Activated B cell treated with CpG ODN at 0.5 μM for 24 hours (primary cell): ENCODE results near the gene STK11IP. TPM values are rescaled to one million over a fixed set of nuclear protein-coding genes. Genes with fewer than 3 reads are reported as not detected.

Experiments
- ATAC-seq: fragments of 200-7000 bp; cut with Tn5 transposase; one replicate; pipeline ENCODE4 v1.10.0; 2021; ENCODE audit warnings: low read depth, mild to moderate bottlenecking, moderate library complexity
- CTCF ChIA-PET: fragments of 350-600 bp; sonication (Branson Sonifier 250); formaldehyde crosslinking; loops from one replicate; lab custom pipeline; 2021; ENCODE audit warnings: antibody characterized with exemption; lab: Charles Lee
- POLR2A ChIA-PET: fragments of 350-600 bp; sonication (Branson Sonifier 250); formaldehyde crosslinking; loops from one replicate; lab custom pipeline; 2021; ENCODE audit warnings: antibody characterized with exemption; lab: Charles Lee
- DNase-seq: peaks from one replicate; pipeline ENCODE4 v3.0.0; 2022
- H3K27ac Mint-ChIP-seq: one replicate; pipeline ENCODE4 v1.8.0; 2020; ENCODE audit warnings: mixed read lengths
- H3K27me3 Mint-ChIP-seq: one replicate; pipeline ENCODE4 v1.8.0; 2021; ENCODE audit warnings: mixed read lengths
- H3K36me3 Mint-ChIP-seq: one replicate; pipeline ENCODE4 v1.8.0; 2021; ENCODE audit warnings: low read depth, mixed read lengths
- H3K4me1 Mint-ChIP-seq: one replicate; pipeline ENCODE4 v1.8.0; 2021; ENCODE audit warnings: mixed read lengths
- H3K4me3 Mint-ChIP-seq: one replicate; pipeline ENCODE4 v1.8.0; 2020; ENCODE audit warnings: mild to moderate bottlenecking, mixed read lengths
- H3K9me3 Mint-ChIP-seq: one replicate; pipeline ENCODE4 v1.8.0; 2020; ENCODE audit warnings: mixed read lengths
- intact Hi-C: fragments of 100-400 bp; cut with micrococcal nuclease; formaldehyde crosslinking; loops from one replicate; pipeline ENCODE4 v1.15.1; 2024
- total RNA-seq: library from RNA; stranded (reverse); gene quantifications from 2 replicates; pipeline ENCODE4 v1.2.3, GENCODE V29; 2022
- TF ChIP-seq, protein P1 (sequence below): fragments of 200-600 bp; IDR thresholded peaks from one replicate; pipeline ENCODE4 v1.8.0; 2022; ENCODE audit warnings: antibody characterized with exemption, mild to moderate bottlenecking

STK11IP gene
- total RNA-seq, 1 donor from 2014 or later: 53.6 TPM

DNA sequence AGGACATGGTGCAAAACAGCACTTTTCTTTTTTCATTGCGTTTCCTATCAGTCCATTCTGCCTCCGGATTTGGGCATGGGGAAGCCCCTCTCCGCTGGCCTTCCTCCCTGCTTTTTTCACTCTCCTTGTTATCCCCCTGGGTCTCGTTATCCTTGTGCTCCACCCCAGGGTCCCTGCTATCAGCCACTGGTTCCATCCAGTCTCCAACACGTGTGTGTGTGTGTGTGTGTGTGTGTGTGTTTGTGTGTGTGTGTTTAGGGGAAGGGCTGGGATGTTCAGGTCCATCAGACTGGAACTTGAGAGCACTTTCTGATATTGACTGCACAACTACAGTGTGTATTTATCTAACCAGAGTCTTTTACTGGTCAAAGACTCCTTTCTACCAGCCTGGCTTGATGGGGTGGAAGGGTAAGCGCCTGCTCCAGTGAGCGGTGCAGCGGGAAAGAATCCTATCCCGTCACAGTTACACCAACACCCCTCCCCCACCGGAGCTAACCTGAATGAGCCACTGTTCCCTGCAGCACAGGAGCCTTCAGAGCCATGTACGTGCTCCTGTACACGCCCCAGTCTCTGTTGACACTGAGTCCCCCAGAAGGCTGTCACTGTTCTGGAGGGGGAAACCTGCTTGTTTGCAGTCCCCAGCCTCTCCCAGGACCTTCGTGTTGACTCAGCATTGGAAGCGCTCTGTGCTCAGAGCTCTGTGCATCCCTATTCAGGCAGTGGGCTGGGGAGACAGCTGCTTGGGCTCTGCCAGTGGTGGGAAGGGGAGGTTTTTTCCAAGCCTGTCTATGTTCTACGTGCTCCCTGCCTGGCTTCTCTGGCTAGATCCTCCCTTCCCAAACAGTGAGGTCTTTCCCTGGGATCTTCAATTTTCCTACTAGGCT, 20.9 kb upstream of the STK11IP start:
- intact Hi-C loops: no loop called here
- H3K27me3 Mint-ChIP-seq: peaks cover 40% of the 10 kb centered on the region
- CTCF ChIA-PET: no interaction called here
- no peak overlapping the region for H3K4me3 Mint-ChIP-seq
- TF ChIP-seq, protein P1, sequence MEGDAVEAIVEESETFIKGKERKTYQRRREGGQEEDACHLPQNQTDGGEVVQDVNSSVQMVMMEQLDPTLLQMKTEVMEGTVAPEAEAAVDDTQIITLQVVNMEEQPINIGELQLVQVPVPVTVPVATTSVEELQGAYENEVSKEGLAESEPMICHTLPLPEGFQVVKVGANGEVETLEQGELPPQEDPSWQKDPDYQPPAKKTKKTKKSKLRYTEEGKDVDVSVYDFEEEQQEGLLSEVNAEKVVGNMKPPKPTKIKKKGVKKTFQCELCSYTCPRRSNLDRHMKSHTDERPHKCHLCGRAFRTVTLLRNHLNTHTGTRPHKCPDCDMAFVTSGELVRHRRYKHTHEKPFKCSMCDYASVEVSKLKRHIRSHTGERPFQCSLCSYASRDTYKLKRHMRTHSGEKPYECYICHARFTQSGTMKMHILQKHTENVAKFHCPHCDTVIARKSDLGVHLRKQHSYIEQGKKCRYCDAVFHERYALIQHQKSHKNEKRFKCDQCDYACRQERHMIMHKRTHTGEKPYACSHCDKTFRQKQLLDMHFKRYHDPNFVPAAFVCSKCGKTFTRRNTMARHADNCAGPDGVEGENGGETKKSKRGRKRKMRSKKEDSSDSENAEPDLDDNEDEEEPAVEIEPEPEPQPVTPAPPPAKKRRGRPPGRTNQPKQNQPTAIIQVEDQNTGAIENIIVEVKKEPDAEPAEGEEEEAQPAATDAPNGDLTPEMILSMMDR: no peak
- ATAC-seq (no peak), DNase-seq (no peak)
- POLR2A ChIA-PET: no interaction called here
- H3K9me3 Mint-ChIP-seq: no peaks in the 10 kb centered on the region
- H3K27ac Mint-ChIP-seq: no peak overlapping the region
- no peaks in the 10 kb centered on the region for H3K36me3 Mint-ChIP-seq
- H3K4me1 Mint-ChIP-seq: no peaks in the 10 kb centered on the region

- no peak overlapping the region for H3K27ac Mint-ChIP-seq
- peaks cover 29% of the 10 kb centered on the region for H3K27me3 Mint-ChIP-seq
- ChIA-PET POLR2A (no interaction called here), CTCF (no interaction called here)
- no peaks in the 10 kb centered on the region for H3K4me1 Mint-ChIP-seq
- no peak for ATAC-seq
- DNase-seq: no peak
- intact Hi-C loops: no loop called here
- no peaks in the 10 kb centered on the region for H3K9me3 Mint-ChIP-seq
- no peaks in the 10 kb centered on the region for H3K36me3 Mint-ChIP-seq
- TF ChIP-seq, protein P1: no peak
- H3K4me3 Mint-ChIP-seq: no peak overlapping the region
These were observed 18.6 kb upstream of the STK11IP start for GRCh38 chr2:219578811-219579613.

- Mint-ChIP-seq H3K27me3 (peaks cover 28% of the 10 kb centered on the region), H3K4me3 (no peak overlapping the region), H3K36me3 (no peaks in the 10 kb centered on the region), H3K9me3 (no peaks in the 10 kb centered on the region), H3K4me1 (no peaks in the 10 kb centered on the region), H3K27ac (no peak overlapping the region)
- TF ChIP-seq, protein P1: no peak
- intact Hi-C loops: no loop called here
- CTCF ChIA-PET: no interaction called here
- DNase-seq (no peak), ATAC-seq (no peak)
- POLR2A ChIA-PET: interaction anchor here (0.6 kb wide), 1 partner anchor 1344 kb away, joined by 5 read pairs; no protein-coding TSS in a partner anchor
These were observed 16.3 kb upstream of the STK11IP start for GRCh38 chr2:219581346-219581745.

- DNase-seq (no peak), ATAC-seq (no peak)
- H3K36me3 Mint-ChIP-seq: no peaks in the 10 kb centered on the region
- ChIA-PET POLR2A (no interaction called here), CTCF (no interaction called here)
- H3K9me3 Mint-ChIP-seq: no peaks in the 10 kb centered on the region
- no peak overlapping the region for H3K4me3 Mint-ChIP-seq
- TF ChIP-seq, protein P1: no peak
- no peaks in the 10 kb centered on the region for H3K4me1 Mint-ChIP-seq
- H3K27me3 Mint-ChIP-seq: peaks cover 32% of the 10 kb centered on the region
- H3K27ac Mint-ChIP-seq: no peak overlapping the region
- intact Hi-C loops: no loop called here
These were observed 6.6 kb upstream of the STK11IP start for GRCh38 chr2:219591091-219591490.

GRCh38 chr2:219592736-219593135, 4.9 kb upstream of the STK11IP start:
- Mint-ChIP-seq H3K4me1 (peaks cover 9% of the 10 kb centered on the region), H3K27ac (no peak overlapping the region), H3K9me3 (no peaks in the 10 kb centered on the region), H3K4me3 (no peak overlapping the region), H3K27me3 (peaks cover 29% of the 10 kb centered on the region), H3K36me3 (peaks cover 4% of the 10 kb centered on the region)
- intact Hi-C loops: no loop called here
- ATAC-seq (no peak), DNase-seq (no peak)
- TF ChIP-seq, protein P1: no peak
- ChIA-PET CTCF (no interaction called here), POLR2A (no interaction called here)
